ENCODE results near the gene LMX1A.

DNA sequence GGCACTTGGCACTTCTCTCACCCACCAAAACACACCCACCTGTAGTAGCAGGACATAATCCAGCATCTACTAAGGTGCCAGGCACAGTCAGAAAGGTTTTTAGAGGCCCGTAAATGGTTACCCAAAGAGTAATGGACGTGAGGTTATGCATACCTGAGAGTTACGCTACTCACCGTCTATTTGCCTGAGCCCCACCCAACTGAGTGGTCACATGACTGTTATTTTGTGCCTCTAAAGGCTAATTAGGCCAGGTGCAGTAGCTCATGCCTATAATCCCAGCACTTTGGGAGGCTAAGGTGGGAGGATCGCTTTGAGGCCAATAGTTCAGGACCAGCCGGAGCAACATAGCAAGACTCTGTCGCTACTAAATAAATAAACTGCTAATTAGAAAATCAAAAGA is 11.0 kb downstream of the LMX1A start:
- TF ChIP-seq, protein P1, sequence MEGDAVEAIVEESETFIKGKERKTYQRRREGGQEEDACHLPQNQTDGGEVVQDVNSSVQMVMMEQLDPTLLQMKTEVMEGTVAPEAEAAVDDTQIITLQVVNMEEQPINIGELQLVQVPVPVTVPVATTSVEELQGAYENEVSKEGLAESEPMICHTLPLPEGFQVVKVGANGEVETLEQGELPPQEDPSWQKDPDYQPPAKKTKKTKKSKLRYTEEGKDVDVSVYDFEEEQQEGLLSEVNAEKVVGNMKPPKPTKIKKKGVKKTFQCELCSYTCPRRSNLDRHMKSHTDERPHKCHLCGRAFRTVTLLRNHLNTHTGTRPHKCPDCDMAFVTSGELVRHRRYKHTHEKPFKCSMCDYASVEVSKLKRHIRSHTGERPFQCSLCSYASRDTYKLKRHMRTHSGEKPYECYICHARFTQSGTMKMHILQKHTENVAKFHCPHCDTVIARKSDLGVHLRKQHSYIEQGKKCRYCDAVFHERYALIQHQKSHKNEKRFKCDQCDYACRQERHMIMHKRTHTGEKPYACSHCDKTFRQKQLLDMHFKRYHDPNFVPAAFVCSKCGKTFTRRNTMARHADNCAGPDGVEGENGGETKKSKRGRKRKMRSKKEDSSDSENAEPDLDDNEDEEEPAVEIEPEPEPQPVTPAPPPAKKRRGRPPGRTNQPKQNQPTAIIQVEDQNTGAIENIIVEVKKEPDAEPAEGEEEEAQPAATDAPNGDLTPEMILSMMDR (IDR thresholded peaks at IDR 0.05; ENCODE audit: low read depth, low read length) = no peak
- TF ChIP-seq POLR2A (IDR thresholded peaks at IDR 0.05; ENCODE audit: extremely low read depth, insufficient read length) = no peak
- TF ChIP-seq MYC (IDR thresholded peaks at IDR 0.05; ENCODE audit: low read depth, low read length) = no peak

Data from NB4 (cell line).